RWPE2 (cell line): ENCODE measurements around the gene BACE2.

Experiments used
- ATAC-seq: fragments of 200-7000 bp; cut with Tn5 transposase; 3 replicates; pipeline ENCODE4 v1.9.1; 2021; ENCODE audit warnings: low read depth
- DNase-seq: peaks from one replicate; pipeline ENCODE4 v3.0.0-alpha.2; 2020; ENCODE audit warnings: low spot score
- H3K27ac ChIP-seq: fragments of 450-650 bp; 2 replicates; pipeline ENCODE4 v1.5.1; 2017; ENCODE audit warnings: mild to moderate bottlenecking; ENCODE audit not compliant: poor library complexity, severe bottlenecking
- H3K27me3 ChIP-seq: fragments of 250-450 bp; sonication (Bioruptor Pico); 2 replicates; pipeline ENCODE4 v1.5.1; 2021; ENCODE audit warnings: mild to moderate bottlenecking, moderate library complexity; ENCODE audit not compliant: insufficient read depth, poor library complexity, severe bottlenecking
- H3K36me3 ChIP-seq: fragments of 250-450 bp; sonication (Bioruptor Pico); 2 replicates; pipeline ENCODE4 v1.5.1; 2020; ENCODE audit warnings: low read depth, mild to moderate bottlenecking, moderate library complexity
- H3K4me1 ChIP-seq: fragments of 250-450 bp; sonication (Bioruptor Pico); 2 replicates; pipeline ENCODE4 v1.5.1; 2021; ENCODE audit warnings: mild to moderate bottlenecking, moderate library complexity; ENCODE audit not compliant: insufficient read depth, poor library complexity, severe bottlenecking
- H3K4me3 ChIP-seq: fragments of 250-450 bp; sonication (Bioruptor Pico); 2 replicates; pipeline ENCODE4 v1.5.1; 2021; ENCODE audit warnings: mild to moderate bottlenecking, moderate library complexity; ENCODE audit not compliant: severe bottlenecking
- H3K9me3 ChIP-seq: fragments of 250-450 bp; sonication (Bioruptor Pico); 2 replicates; pipeline ENCODE4 v1.5.1; 2021; ENCODE audit warnings: mild to moderate bottlenecking, moderate library complexity; ENCODE audit not compliant: severe bottlenecking
- CTCF ChIP-seq: fragments of 450-650 bp; IDR thresholded peaks from one replicate; pipeline ENCODE4 v1.5.1; 2017; ENCODE audit warnings: mild to moderate bottlenecking, moderate library complexity; ENCODE audit not compliant: poor library complexity, severe bottlenecking

The BACE2 gene

GRCh38 chr21:41321908-41322495, 154.0 kb downstream of the BACE2 start:
- Histone ChIP-seq H3K9me3 (no peaks in the 10 kb centered on the region), H3K36me3 (no peaks in the 10 kb centered on the region), H3K27me3 (peaks cover 17% of the 10 kb centered on the region), H3K4me1 (no peaks in the 10 kb centered on the region), H3K27ac (no peak overlapping the region), H3K4me3 (no peak overlapping the region)
- DNase-seq = no peak
- no peak for TF ChIP-seq CTCF
- ATAC-seq = no peak

GRCh38 chr21:41322496-41323382, 154.8 kb downstream of the BACE2 start:
- H3K27ac ChIP-seq = no peak overlapping the region
- DNase-seq (no peak), ATAC-seq (no peak)
- TF ChIP-seq CTCF = no peak
- H3K9me3 ChIP-seq = no peaks in the 10 kb centered on the region
- peaks cover 10% of the 10 kb centered on the region for H3K27me3 ChIP-seq
- H3K4me1 ChIP-seq = no peaks in the 10 kb centered on the region
- no peak overlapping the region for H3K4me3 ChIP-seq
- no peaks in the 10 kb centered on the region for H3K36me3 ChIP-seq

- H3K9me3 ChIP-seq = no peaks in the 10 kb centered on the region
- no peak overlapping the region for H3K4me3 ChIP-seq
- H3K4me1 ChIP-seq = no peaks in the 10 kb centered on the region
- DNase-seq (no peak), ATAC-seq (no peak)
- TF ChIP-seq CTCF = no peak
- no peak overlapping the region for H3K27ac ChIP-seq
- H3K36me3 ChIP-seq = no peaks in the 10 kb centered on the region
- H3K27me3 ChIP-seq = peaks cover 7% of the 10 kb centered on the region
Measured at GRCh38 chr21:41325138-41325912, 157.4 kb downstream of the BACE2 start.

GRCh38 chr21:41326414-41327080, 158.6 kb downstream of the BACE2 start:
- peaks cover 3% of the 10 kb centered on the region for H3K27me3 ChIP-seq
- H3K9me3 ChIP-seq = no peaks in the 10 kb centered on the region
- H3K4me1 ChIP-seq = no peaks in the 10 kb centered on the region
- H3K27ac ChIP-seq = no peak overlapping the region
- no peak for ATAC-seq
- H3K4me3 ChIP-seq = no peak overlapping the region
- no peak for TF ChIP-seq CTCF
- DNase-seq = no peak
- H3K36me3 ChIP-seq = no peaks in the 10 kb centered on the region
